H54 (cell line): ENCODE results near the gene RBP2.

Source experiments
- DNase-seq: peaks from one replicate; pipeline ENCODE4 v3.0.0; 2011; ENCODE audit warnings: low spot score, mixed read lengths; ENCODE audit not compliant: insufficient read length
- FAIRE-seq: peaks from 3 replicates; lab custom pipeline; 2011; peaks lifted over from hg19 to GRCh38; lab: Jason Lieb, UNC
- POLR2A ChIP-seq: IDR thresholded peaks from 2 replicates; pipeline ENCODE4 v1.6.1; 2011; ENCODE audit warnings: low read depth, mild to moderate bottlenecking, low read length

RBP2 gene

GRCh38 chr3:139466360-139466759 is 10.0 kb downstream of the RBP2 start:
- no peak for DNase-seq
- no peak for TF ChIP-seq POLR2A
- FAIRE-seq = no peak

DNA sequence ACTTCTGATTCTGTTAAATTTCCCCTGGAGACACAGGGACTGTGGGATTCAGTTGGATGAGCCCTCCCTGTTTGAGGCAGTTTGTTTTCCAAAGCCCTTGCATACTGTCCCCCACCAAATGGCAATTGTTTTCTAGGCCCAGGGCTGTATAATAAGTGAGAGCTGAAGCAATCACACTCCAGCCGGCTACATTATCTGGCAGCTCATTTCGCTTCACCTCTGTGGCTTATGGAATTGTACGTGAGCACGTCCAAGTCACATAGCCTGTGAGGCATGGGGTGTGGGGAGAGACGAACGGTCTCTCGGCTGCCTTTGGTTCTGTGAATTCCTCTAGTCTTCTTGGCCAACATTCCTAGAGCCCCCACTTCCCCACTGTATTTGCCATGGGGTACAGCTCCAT is 10.7 kb downstream of the RBP2 start:
- TF ChIP-seq POLR2A = no peak
- no peak for FAIRE-seq
- DNase-seq = no peak

- no peak for TF ChIP-seq POLR2A
- DNase-seq (no peak), FAIRE-seq (no peak)
Observed at GRCh38 chr3:139463466-139463865, 12.8 kb downstream of the RBP2 start.

DNA sequence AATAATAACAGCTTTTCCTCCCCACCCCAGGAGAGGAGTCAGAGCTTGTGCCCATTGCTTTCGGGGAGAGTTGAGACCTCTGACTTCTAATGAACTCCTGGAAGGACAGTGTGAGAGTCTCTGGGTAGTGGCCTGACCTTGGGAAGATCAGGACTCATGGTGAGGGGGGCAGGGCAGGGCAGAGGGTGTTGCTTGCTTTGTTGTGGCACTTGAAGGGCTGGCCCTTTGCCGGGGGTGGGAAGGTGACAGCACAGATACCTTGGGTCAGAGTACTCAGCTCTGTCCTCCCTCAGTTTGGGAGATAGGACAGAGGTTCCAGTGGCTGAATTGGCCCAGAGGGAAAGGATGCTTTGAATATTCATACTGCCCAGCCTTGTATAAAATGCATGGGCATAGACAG is 15.8 kb downstream of the RBP2 start:
- FAIRE-seq = no peak
- no peak for TF ChIP-seq POLR2A
- DNase-seq = no peak

DNA sequence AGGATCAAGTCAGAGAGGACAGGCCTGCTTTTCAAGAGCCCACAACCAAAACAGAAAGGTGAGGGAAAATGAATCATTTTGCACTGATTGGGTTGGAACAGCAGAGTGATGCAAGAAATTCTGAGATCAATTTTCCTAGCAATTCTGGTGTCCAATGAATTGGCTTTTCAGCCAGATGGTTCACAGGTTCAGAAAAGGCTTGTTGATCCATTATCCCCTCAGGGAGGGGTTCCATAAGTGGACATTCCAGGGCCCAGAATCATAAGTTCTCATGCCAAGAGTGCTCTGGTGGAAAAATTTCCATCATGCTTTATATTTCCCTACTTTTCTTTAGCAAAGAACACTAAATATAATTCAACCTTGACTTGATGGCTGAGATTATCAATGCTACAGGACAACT is 16.2 kb downstream of the RBP2 start:
- FAIRE-seq (no peak), DNase-seq (no peak)
- no peak for TF ChIP-seq POLR2A

DNA sequence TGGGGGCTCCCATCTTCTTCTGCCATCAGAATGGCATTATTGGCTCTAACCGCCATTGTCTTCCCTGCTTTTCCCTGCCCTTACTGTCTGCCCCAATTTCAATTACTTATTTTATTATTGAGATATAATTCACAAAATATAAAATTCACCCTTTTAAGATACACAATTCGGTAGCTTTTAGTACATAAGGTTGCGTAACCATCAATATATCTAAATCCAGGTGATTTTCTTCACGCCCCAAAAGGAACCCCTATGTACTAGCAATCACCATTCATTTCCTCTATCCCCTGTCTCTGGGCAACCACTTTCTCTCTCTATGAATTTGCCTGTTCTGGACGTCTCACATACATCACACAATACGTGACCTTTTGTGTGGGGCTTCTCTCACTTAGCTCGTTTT is 18.0 kb downstream of the RBP2 start:
- TF ChIP-seq POLR2A = no peak
- DNase-seq (no peak), FAIRE-seq (no peak)

DNA sequence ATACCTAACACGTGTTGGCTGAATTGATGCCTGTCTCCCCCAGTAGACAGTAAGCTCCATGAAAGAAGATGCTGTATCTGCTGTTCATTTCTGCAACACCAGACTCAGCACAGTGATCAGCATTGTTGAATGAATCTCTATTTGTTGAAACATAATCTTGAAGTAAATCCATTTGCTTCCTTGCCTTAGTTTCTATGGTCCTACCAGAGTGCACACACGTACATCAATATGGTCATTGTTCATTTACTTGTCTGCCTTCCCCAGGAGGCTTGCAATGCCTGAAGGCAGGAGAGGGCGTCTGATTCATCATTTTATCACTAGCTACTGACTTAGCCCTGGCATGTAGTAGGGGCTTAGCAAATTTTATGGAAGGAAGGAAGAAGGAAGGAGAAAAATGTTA is 19.2 kb downstream of the RBP2 start:
- DNase-seq (no peak), FAIRE-seq (no peak)
- TF ChIP-seq POLR2A = no peak

GRCh38 chr3:139456386-139456785 is 19.9 kb downstream of the RBP2 start:
- FAIRE-seq = no peak

DNA sequence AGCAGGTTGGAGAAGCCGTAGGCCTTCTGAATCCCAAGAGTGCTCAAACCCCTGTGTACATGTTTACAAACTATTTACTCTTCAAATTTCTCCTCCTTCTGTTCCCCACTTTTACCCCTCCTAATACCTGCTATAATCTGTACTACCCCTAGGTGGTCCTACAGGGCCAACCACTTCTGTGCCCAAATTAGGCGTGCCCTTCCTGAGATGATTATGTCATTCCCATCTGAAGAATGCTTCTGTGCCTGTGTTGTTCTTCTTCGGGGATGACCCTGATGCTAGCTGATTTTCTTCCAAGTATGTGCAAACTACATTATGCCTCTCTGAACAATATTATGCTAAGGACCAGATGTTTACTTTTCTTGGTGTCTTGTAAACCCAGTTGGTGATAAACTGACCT is 20.5 kb downstream of the RBP2 start:
- no peak for TF ChIP-seq POLR2A
- FAIRE-seq (no peak), DNase-seq (no peak)

More at GRCh38 chr3:139456386-139456785, 19.9 kb downstream of the RBP2 start:
- no peak for TF ChIP-seq POLR2A
- DNase-seq = no peak

DNA sequence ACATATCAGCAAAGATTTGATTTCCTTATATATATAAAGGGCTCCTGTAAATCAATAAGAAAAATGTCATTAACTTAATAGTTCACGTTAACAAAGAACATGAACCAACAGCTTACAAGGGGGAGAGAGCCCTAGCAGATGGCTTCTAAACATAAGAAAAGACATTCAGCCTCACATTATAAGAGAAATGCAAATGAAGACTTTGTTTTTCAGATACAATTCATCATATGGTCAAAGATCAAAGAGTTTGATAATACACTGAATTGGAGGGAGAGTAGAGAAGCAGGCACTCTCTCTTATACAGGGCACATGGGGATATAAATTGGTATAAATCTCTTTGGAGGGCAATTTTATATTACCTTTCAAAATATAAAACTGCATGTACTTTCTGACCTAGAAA is 21.1 kb downstream of the RBP2 start:
- no peak for DNase-seq
- no peak for TF ChIP-seq POLR2A
- FAIRE-seq = no peak

DNA sequence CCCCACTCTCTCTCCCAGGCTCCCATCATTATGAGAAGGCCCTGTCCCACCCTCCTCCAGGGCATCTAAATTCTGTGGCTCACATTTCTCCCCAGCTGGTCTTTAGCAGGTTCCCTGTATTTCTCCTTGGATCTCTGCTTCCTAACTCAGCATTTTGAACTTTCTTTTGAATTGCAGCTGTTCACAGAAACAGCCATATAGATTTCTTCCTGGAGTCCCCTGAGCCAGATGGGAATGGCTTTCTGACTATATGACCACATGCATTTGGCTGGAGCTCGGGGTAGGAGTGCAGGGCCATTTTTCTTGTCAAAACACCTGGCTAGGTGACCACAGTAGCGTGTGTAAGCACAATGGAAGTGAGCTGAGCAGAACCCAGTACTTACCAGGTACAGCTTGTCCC is 22.0 kb downstream of the RBP2 start:
- TF ChIP-seq POLR2A = no peak
- DNase-seq (no peak), FAIRE-seq (no peak)

DNA sequence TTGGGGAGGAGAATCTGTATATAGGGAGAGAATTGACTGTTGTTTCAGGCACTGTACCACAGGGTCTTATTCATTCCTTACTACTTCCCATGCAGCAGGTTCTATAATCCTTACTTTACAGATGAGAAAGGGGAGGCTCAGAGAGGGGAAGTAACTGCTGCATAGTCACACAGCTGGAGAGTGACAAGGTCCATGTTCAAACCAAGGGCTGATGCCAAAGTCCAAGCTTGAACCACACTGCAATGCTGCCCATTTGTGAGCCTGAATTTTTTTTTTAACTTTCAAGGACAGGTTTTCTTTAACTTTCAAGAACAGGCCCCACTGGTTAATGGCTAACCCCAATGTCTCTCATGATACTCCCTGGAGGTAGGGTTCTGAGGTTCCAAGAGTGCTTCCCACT is 26.2 kb downstream of the RBP2 start:
- DNase-seq = no peak
- FAIRE-seq = no peak
- TF ChIP-seq POLR2A = no peak

GRCh38 chr3:139449566-139449965 is 26.8 kb downstream of the RBP2 start:
- FAIRE-seq (no peak), DNase-seq (no peak)
- no peak for TF ChIP-seq POLR2A

DNA sequence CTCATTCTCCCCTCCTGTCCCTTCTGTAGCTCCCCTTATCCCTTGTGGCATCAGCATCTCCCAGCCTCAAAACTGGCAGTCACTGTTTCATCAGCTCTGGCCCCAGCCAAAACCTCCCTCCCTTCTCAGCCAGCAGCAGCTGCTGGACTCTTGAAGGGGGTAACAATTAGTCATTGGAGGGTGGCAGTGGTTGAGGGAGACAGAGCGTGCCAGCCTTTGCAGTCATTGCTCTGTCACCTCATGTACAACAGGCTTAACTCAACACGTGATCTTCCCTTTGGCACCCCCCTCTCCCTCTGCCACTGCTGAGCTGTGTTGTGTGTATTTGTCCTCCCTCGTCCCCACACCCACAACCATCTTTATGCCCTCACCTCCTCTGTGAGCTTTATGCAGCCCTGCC is 28.2 kb downstream of the RBP2 start:
- TF ChIP-seq POLR2A = no peak
- DNase-seq (peak; percentile 31), FAIRE-seq (peak; percentile 38)

DNA sequence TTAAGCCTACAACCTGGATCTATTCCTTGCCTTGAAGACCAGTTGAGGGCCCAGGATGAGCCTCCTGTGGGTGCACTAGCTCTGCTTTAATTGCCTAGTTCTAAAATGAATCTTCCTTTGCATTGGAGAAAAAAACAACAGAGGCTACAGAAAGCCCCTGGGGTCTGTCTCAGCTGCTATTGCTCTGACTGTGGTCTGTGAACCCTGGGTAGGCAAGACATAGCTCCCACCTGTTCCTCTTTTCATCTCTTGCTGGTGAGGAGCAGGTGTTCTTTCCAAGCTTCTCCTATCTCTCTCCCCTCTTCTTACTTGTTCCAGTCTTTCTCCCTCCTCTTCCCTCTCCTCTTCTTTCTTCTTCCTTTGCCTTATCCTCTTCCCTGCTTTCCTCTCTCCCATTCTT is 28.8 kb downstream of the RBP2 start:
- FAIRE-seq (no peak), DNase-seq (no peak)
- TF ChIP-seq POLR2A = no peak

GRCh38 chr3:139444446-139444845 is 31.9 kb downstream of the RBP2 start:
- TF ChIP-seq POLR2A = no peak
- DNase-seq (no peak), FAIRE-seq (no peak)
